Upper lobe of right lung (tissue), 1 donor: Measurements from ENCODE around the gene MRPL23. TPM values are rescaled to one million over a fixed set of nuclear protein-coding genes. Genes with fewer than 3 reads are reported as not detected.

Source experiments
- ATAC-seq: fragments of 200-7000 bp; cut with Tn5 transposase; one replicate; pipeline ENCODE4 v1.9.1; 2020; ENCODE audit warnings: mild to moderate bottlenecking, moderate library complexity
- DNase-seq: peaks from one replicate; pipeline ENCODE4 v3.0.0-alpha.2; 2020
- H3K27ac ChIP-seq: fragments of 200-600 bp; one replicate; pipeline ENCODE4 v1.8.0; 2022
- H3K27me3 ChIP-seq: fragments of 200-600 bp; one replicate; pipeline ENCODE4 v1.8.0; 2022; ENCODE audit warnings: mild to moderate bottlenecking
- H3K36me3 ChIP-seq: fragments of 200-600 bp; one replicate; pipeline ENCODE4 v1.8.0; 2022
- H3K4me1 ChIP-seq: fragments of 200-600 bp; one replicate; pipeline ENCODE4 v1.8.0; 2022
- H3K4me3 ChIP-seq: fragments of 200-600 bp; one replicate; pipeline ENCODE4 v1.8.0; 2022; ENCODE audit warnings: mild to moderate bottlenecking
- H3K9me3 ChIP-seq: fragments of 200-600 bp; one replicate; pipeline ENCODE4 v1.8.0; 2022
- CTCF ChIP-seq: fragments of 200-600 bp; IDR thresholded peaks from one replicate; pipeline ENCODE4 v1.8.0; 2022; ENCODE audit warnings: antibody characterized with exemption
- intact Hi-C: fragments of 100-400 bp; cut with DNase I; formaldehyde crosslinking; loops from one replicate; pipeline ENCODE4 v1.11.0; 2022
- total RNA-seq: library from RNA; stranded (reverse); fragmentation: NEBNext Ultra II Directional; extraction: Animal tissue kit (Norgen Biotek cat#: 25700); gene quantifications from one replicate; pipeline ENCODE4 v1.2.1, GENCODE V29; 2021
- donor health status: DM: no; HTN: yes; CAD: no; lungs with severe emphysema.

MRPL23 gene
- total RNA-seq, 1 donor from 2014 or later = 58.6 TPM

GRCh38 chr11:1933416-1934334, 13.5 kb upstream of the MRPL23 start:
- Histone ChIP-seq H3K27me3 (no peaks in the 10 kb centered on the region), H3K4me1 (no peaks in the 10 kb centered on the region), H3K36me3 (no peaks in the 10 kb centered on the region), H3K4me3 (no peak overlapping the region), H3K9me3 (no peaks in the 10 kb centered on the region), H3K27ac (no peak overlapping the region)
- TF ChIP-seq CTCF = no peak
- DNase-seq (no peak), ATAC-seq (no peak)
- intact Hi-C loops = no loop called here

- H3K27me3 ChIP-seq = peaks cover 5% of the 10 kb centered on the region
Measured at GRCh38 chr11:1934335-1935155, 12.6 kb upstream of the MRPL23 start.

GRCh38 chr11:1935156-1936071, 11.7 kb upstream of the MRPL23 start:
- H3K27me3 ChIP-seq = peaks cover 5% of the 10 kb centered on the region
- H3K36me3 ChIP-seq = no peaks in the 10 kb centered on the region
- peak; percentile 60 for DNase-seq
- H3K27ac ChIP-seq = no peak overlapping the region
- TF ChIP-seq CTCF = no peak
- no peak for ATAC-seq
- H3K4me1 ChIP-seq = no peaks in the 10 kb centered on the region
- H3K4me3 ChIP-seq = no peak overlapping the region
- intact Hi-C loops = no loop called here
- no peaks in the 10 kb centered on the region for H3K9me3 ChIP-seq

More at GRCh38 chr11:1934335-1935155, 12.6 kb upstream of the MRPL23 start:
- intact Hi-C loops = no loop called here
- Histone ChIP-seq H3K9me3 (no peaks in the 10 kb centered on the region), H3K4me1 (no peaks in the 10 kb centered on the region), H3K36me3 (no peaks in the 10 kb centered on the region), H3K4me3 (no peak overlapping the region), H3K27ac (no peak overlapping the region)
- TF ChIP-seq CTCF = no peak
- no peak for ATAC-seq
- DNase-seq = no peak

GRCh38 chr11:1936072-1936780, 10.9 kb upstream of the MRPL23 start:
- H3K27me3 ChIP-seq = peaks cover 5% of the 10 kb centered on the region
- ATAC-seq = no peak
- H3K36me3 ChIP-seq = no peaks in the 10 kb centered on the region
- H3K9me3 ChIP-seq = no peaks in the 10 kb centered on the region
- intact Hi-C loops = no loop called here
- no peak for TF ChIP-seq CTCF
- no peak overlapping the region for H3K4me3 ChIP-seq
- H3K27ac ChIP-seq = no peak overlapping the region
- peak; percentile 61 for DNase-seq
- H3K4me1 ChIP-seq = no peaks in the 10 kb centered on the region
